ENCODE measurements around the gene BBC3. TPM values are rescaled to one million over a fixed set of nuclear protein-coding genes. Genes with fewer than 3 reads are reported as not detected.

BBC3 gene
- total and polyA plus RNA-seq, 4 donors, result 4.1 to 22.0 (median 14.8) TPM

GRCh38 chr19:47270408-47270807 is 39.4 kb upstream of the BBC3 start:
- Histone ChIP-seq H3K27ac (ENCODE audit: low read depth in 1 of 2, low read length in 1 of 2) (no peak overlapping the region), H3K27me3 (ENCODE audit: control insufficient read depth in 3 of 3, insufficient read depth in 3 of 3, low read length in 2 of 3) (no peaks in the 10 kb centered on the region), H3K36me3 (ENCODE audit: control insufficient read depth in 4 of 4, insufficient read depth in 4 of 4, low read length in 4 of 4) (peaks cover 8 to 37% (median 20%) of the 10 kb centered on the region in 4 donors), H3K4me3 (no peak overlapping the region), H3K9ac (ENCODE audit: insufficient read depth in 1 of 2, low read length in 2 of 2) (no peak overlapping the region), H3K4me1 (ENCODE audit: control insufficient read depth in 5 of 5, insufficient read depth in 5 of 5, low read length in 5 of 5) (peaks cover 0 to 12% (median 12%) of the 10 kb centered on the region in 5 donors), H3K9me3 (ENCODE audit: control insufficient read depth in 4 of 4, insufficient read depth in 3 of 4, low read length in 3 of 4) (no peaks in the 10 kb centered on the region)
- DNase-seq (no peak), ATAC-seq (ENCODE audit: insufficient read depth, low FRiP score) (no peak)
- WGBS, 2 donors, result 95 to 100% methylated on average over 10 of the region's 10 CpGs
- TF ChIP-seq CTCF (IDR thresholded peaks at IDR 0.05; ENCODE audit: control extremely low read depth, extremely low read depth), result no peak

- H3K9ac ChIP-seq (ENCODE audit: insufficient read depth in 1 of 2, low read length in 2 of 2), result no peak overlapping the region
- no peak for ATAC-seq (ENCODE audit: insufficient read depth, low FRiP score)
Measured at GRCh38 chr19:47269596-47269995, 38.6 kb upstream of the BBC3 start.

GRCh38 chr19:47268028-47268427 is 37.0 kb upstream of the BBC3 start:
- TF ChIP-seq CTCF (IDR thresholded peaks at IDR 0.05; ENCODE audit: control extremely low read depth, extremely low read depth), result no peak
- no peak overlapping the region for H3K4me3 ChIP-seq
- no peaks in the 10 kb centered on the region for H3K27me3 ChIP-seq (ENCODE audit: control insufficient read depth in 3 of 3, insufficient read depth in 3 of 3, low read length in 2 of 3)
- WGBS, 2 donors, result 88% methylated on average over 6 of the region's 6 CpGs
- no peak overlapping the region for H3K27ac ChIP-seq (ENCODE audit: low read depth in 1 of 2, low read length in 1 of 2)
- ATAC-seq (ENCODE audit: insufficient read depth, low FRiP score) (no peak), DNase-seq (no peak)
- H3K9ac ChIP-seq (ENCODE audit: insufficient read depth in 1 of 2, low read length in 2 of 2), result no peak overlapping the region
- peaks cover 0 to 10% (median 7%) of the 10 kb centered on the region in 5 donors for H3K4me1 ChIP-seq (ENCODE audit: control insufficient read depth in 5 of 5, insufficient read depth in 5 of 5, low read length in 5 of 5)
- H3K36me3 ChIP-seq (ENCODE audit: control insufficient read depth in 4 of 4, insufficient read depth in 4 of 4, low read length in 4 of 4), result peaks cover 16 to 52% (median 25%) of the 10 kb centered on the region in 4 donors
- no peaks in the 10 kb centered on the region for H3K9me3 ChIP-seq (ENCODE audit: control insufficient read depth in 4 of 4, insufficient read depth in 3 of 4, low read length in 3 of 4)

More at GRCh38 chr19:47269596-47269995, 38.6 kb upstream of the BBC3 start:
- H3K4me3 ChIP-seq, result no peak overlapping the region
- DNase-seq, result no peak
- H3K36me3 ChIP-seq (ENCODE audit: control insufficient read depth in 4 of 4, insufficient read depth in 4 of 4, low read length in 4 of 4), result peaks cover 13 to 44% (median 22%) of the 10 kb centered on the region in 4 donors
- H3K4me1 ChIP-seq (ENCODE audit: control insufficient read depth in 5 of 5, insufficient read depth in 5 of 5, low read length in 5 of 5), result peaks cover 0 to 10% (median 7%) of the 10 kb centered on the region in 5 donors
- H3K27ac ChIP-seq (ENCODE audit: low read depth in 1 of 2, low read length in 1 of 2), result no peak overlapping the region
- H3K9me3 ChIP-seq (ENCODE audit: control insufficient read depth in 4 of 4, insufficient read depth in 3 of 4, low read length in 3 of 4), result no peaks in the 10 kb centered on the region
- no peaks in the 10 kb centered on the region for H3K27me3 ChIP-seq (ENCODE audit: control insufficient read depth in 3 of 3, insufficient read depth in 3 of 3, low read length in 2 of 3)
- WGBS, 2 donors, result 93 to 98% methylated on average over 7 of the region's 7 CpGs
- TF ChIP-seq CTCF (IDR thresholded peaks at IDR 0.05; ENCODE audit: control extremely low read depth, extremely low read depth), result no peak

- Histone ChIP-seq H3K9me3 (ENCODE audit: control insufficient read depth in 4 of 4, insufficient read depth in 3 of 4, low read length in 3 of 4) (no peaks in the 10 kb centered on the region), H3K27me3 (ENCODE audit: control insufficient read depth in 3 of 3, insufficient read depth in 3 of 3, low read length in 2 of 3) (no peaks in the 10 kb centered on the region), H3K27ac (ENCODE audit: low read depth in 1 of 2, low read length in 1 of 2) (no peak overlapping the region), H3K4me1 (ENCODE audit: control insufficient read depth in 5 of 5, insufficient read depth in 5 of 5, low read length in 5 of 5) (peaks cover 0 to 4% (median under 1%) of the 10 kb centered on the region in 5 donors), H3K36me3 (ENCODE audit: control insufficient read depth in 4 of 4, insufficient read depth in 4 of 4, low read length in 4 of 4) (peaks cover 16 to 54% (median 29%) of the 10 kb centered on the region in 4 donors), H3K4me3 (no peak overlapping the region), H3K9ac (ENCODE audit: insufficient read depth in 1 of 2, low read length in 2 of 2) (no peak overlapping the region)
- 93 to 96% methylated on average over 14 of the region's 14 CpGs for WGBS, 2 donors
- DNase-seq (no peak), ATAC-seq (ENCODE audit: insufficient read depth, low FRiP score) (no peak)
- no peak for TF ChIP-seq CTCF (IDR thresholded peaks at IDR 0.05; ENCODE audit: control extremely low read depth, extremely low read depth)
Measured at GRCh38 chr19:47267350-47267759, 36.4 kb upstream of the BBC3 start.

Measured in lung (tissue), 12 donors.